Testis (tissue), 2 donors: ENCODE measurements around the gene HMCN1.

Experiments
- POLR2A ChIP-seq: fragments of 450-650 bp; IDR thresholded peaks from one replicate; pipeline ENCODE4 v1.6.1; 2017; ENCODE audit warnings: antibody characterized with exemption, mild to moderate bottlenecking, moderate library complexity
- TF ChIP-seq, protein P1 (sequence below), 3 experiments: fragments of 450-650 bp in 2 of 3; fragments of 200-600 bp in 1 of 3; sonication (generic) in 1 of 3; IDR thresholded peaks; one replicate each; pipeline ENCODE4 v1.5.1; 2016 to 2019; ENCODE audit warnings: antibody characterized with exemption in 3 of 3, mild to moderate bottlenecking in 2 of 3, moderate library complexity in 1 of 3

DNA sequence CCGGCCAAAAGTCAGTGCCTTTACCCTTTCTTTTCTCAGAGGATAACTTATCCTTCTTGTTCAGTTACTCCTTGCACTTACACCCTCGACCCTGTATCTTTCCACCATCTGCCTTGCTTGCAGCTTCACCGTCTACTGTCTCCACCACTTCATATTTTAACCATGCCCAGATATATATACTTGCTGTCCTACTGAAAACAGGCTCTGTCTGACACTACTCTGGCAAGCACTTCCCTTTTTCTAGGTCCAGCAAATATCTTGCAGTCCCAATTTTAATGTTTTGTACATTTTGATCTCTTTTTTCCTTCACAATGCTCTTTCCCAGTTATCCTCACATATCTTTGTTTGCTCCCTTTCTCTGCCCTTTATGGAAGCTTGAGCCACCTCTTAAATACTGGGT lies 332.2 kb downstream of the HMCN1 start:
- TF ChIP-seq, protein P1, sequence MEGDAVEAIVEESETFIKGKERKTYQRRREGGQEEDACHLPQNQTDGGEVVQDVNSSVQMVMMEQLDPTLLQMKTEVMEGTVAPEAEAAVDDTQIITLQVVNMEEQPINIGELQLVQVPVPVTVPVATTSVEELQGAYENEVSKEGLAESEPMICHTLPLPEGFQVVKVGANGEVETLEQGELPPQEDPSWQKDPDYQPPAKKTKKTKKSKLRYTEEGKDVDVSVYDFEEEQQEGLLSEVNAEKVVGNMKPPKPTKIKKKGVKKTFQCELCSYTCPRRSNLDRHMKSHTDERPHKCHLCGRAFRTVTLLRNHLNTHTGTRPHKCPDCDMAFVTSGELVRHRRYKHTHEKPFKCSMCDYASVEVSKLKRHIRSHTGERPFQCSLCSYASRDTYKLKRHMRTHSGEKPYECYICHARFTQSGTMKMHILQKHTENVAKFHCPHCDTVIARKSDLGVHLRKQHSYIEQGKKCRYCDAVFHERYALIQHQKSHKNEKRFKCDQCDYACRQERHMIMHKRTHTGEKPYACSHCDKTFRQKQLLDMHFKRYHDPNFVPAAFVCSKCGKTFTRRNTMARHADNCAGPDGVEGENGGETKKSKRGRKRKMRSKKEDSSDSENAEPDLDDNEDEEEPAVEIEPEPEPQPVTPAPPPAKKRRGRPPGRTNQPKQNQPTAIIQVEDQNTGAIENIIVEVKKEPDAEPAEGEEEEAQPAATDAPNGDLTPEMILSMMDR (IDR thresholded peaks at IDR 0.05) = no peak
- no peak for TF ChIP-seq POLR2A
